Tibial nerve (tissue), 3 donors: ENCODE data around the gene SRXN1.

ENCODE experiments used
- POLR2A ChIP-seq, 2 donors: fragments of 450-650 bp; IDR thresholded peaks; one replicate each; pipeline ENCODE4 v1.6.1; 2017; ENCODE audit warnings: antibody characterized with exemption in 2 of 2, mild to moderate bottlenecking in 2 of 2, moderate library complexity in 2 of 2
- TF ChIP-seq, protein P1 (sequence below), 5 experiments: fragments of 200-600 bp in 3 of 5; fragments of 450-650 bp in 2 of 5; sonication (generic) in 3 of 5; IDR thresholded peaks; one replicate each; pipeline ENCODE4 v1.5.1; 2016 to 2019; ENCODE audit warnings: antibody characterized with exemption in 5 of 5, mild to moderate bottlenecking in 3 of 5, moderate library complexity in 2 of 5

- no peak for TF ChIP-seq POLR2A (IDR thresholded peaks at IDR 0.05)
- TF ChIP-seq, protein P1, sequence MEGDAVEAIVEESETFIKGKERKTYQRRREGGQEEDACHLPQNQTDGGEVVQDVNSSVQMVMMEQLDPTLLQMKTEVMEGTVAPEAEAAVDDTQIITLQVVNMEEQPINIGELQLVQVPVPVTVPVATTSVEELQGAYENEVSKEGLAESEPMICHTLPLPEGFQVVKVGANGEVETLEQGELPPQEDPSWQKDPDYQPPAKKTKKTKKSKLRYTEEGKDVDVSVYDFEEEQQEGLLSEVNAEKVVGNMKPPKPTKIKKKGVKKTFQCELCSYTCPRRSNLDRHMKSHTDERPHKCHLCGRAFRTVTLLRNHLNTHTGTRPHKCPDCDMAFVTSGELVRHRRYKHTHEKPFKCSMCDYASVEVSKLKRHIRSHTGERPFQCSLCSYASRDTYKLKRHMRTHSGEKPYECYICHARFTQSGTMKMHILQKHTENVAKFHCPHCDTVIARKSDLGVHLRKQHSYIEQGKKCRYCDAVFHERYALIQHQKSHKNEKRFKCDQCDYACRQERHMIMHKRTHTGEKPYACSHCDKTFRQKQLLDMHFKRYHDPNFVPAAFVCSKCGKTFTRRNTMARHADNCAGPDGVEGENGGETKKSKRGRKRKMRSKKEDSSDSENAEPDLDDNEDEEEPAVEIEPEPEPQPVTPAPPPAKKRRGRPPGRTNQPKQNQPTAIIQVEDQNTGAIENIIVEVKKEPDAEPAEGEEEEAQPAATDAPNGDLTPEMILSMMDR (IDR thresholded peaks at IDR 0.05), result no peak
Measured at GRCh38 chr20:618980-619379, 34.0 kb downstream of the SRXN1 start.
